HG02588 (cell line): Measurements from ENCODE around the gene SETD3.

ENCODE experiments used
- ATAC-seq: cut with Tn5 transposase; IDR thresholded peaks from one replicate; pipeline ENCODE4 v1.9.1; 2021; ENCODE audit warnings: mild to moderate bottlenecking, moderate library complexity; ENCODE audit not compliant: unreplicated experiment

Gene SETD3

DNA sequence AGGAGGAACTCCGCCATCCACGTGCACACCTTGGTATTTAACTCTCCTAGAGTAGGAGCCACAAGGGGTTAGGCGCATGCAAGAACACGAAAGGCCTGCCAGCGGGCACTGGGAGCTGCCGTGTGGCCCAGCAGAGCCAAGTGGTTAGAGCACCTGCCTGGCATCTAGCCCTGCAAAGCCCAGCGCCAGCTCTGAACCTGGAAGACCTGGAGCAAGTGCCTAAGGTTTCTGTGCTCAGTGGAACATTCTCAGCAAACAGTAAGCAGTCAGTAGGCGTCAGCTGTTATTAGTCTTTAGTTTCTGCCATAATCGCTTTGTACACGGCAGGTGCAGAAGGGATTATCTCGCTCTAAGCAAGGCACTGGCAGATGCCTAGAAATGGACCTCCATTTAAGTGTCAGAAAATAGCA lies 55.4 kb downstream of the SETD3 start:
- ATAC-seq, result no peak

DNA sequence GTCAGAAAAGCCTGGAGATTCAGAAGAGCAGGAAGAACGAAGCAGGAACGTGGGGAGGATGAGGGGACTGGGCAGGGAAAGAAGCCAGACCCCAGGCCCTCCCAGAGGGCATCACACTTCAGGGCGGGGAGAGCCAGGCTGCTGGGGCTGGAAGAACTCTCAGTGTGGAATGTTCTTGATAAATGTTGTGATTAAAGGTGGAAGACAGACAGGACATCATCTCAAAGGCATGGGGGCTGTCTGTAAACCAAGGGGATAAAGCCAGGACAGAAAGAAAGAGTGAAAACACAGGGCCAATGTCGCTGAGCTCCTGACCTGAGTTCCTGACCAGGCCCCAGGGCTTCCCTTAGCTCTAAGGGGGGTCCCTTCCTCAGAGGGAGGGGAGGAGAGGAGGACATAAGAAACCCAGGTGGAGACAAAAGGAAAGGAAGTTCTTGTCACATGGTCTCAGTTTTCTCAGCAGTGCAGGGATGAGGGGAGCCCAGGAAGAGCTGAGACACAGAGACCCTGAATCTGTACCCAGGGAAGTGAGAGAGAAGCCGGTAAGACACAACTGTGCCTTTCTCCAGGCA lies 56.3 kb downstream of the SETD3 start:
- no peak for ATAC-seq

DNA sequence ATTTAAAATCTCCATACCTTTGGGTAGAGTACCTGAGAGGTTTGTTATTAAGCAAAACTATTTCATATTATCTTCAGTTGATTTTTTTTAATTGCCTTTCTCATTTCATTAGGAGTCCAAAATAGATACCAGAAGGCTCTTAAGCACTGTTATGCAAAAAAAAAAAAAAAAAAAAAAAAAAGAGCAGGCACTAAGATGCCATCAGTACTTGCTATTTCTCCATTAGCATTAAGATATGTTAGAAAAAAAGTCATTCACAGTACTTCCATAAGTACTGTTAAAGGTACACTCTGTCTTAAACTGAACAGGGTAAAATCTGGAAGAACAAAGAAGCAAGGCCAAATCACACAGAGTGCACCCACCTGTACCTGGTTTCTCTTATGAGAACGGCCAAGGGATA lies 57.2 kb downstream of the SETD3 start:
- no peak for ATAC-seq

DNA sequence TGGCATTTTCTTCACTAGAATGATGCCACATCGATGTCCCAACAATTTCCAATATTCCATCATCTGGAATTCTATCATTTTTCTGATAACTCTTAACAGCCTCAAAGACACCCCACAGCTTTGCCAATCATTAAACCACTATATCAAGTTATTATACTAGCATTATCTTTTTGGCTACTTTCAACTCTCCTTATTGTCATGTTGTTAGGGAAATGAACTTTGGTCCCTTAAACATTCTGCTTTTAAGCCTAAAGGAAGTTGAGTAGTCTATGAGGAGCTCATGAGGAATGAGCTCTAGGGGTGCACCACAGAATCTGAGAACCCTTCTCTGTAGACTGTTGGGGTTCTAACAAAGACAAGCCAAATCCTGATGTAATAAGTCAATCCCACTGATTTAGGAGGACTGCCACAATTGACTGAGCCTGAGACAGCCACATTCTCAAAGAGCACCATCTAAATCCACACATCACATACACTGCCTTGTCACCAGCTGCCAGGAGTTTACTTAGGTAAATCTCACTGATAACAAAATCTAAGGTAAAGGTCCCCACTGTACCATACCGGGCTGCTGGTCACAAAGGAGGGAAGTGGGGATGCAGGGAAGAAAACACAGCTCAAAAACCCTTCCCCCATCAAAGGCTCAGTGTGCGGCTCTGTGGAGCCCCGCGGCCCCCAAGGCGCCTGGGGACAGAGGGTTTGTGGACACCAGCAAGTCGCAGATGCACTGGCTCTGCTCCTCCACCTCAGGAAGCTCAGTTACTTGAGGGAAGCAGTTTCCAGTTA lies 58.2 kb downstream of the SETD3 start:
- no peak for ATAC-seq

DNA sequence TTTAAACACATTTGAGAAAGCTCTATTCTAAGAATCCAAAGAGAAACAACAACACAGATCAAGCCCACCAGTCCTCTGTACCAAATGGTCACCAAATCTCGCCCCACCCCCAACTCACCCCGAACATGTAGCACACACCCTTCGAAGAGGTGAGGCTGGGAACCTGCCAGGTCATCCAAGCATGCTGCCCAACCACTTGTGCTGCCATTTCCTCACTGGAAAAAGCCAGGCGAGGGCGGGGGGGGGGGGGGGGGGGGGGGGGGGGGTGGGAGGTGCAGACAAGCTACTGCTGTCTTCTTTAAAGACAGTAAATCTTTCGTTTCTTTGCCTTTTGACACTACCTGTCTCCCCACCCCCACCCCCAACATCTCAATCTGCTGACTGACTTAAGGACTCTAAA lies 59.9 kb downstream of the SETD3 start:
- no peak for ATAC-seq

DNA sequence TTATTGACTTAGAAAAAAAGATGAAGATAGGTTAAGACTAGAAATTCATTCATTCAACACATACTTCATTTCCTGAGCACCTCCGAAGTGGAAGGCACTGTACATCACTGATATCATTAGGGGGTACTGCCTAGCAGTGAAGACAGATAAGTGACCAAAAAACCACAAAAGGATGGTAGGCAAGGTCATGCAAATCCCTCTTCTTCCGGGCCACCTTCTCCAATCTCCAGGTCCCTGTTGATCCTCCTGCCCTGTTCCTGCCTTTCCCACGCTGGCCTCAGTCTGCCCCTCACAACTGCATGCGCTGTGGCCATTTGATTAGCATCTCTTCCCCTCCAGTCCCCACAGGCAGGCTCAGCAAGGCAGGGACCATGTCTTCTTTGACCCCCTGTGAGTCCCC lies 60.8 kb downstream of the SETD3 start:
- ATAC-seq, result no peak

DNA sequence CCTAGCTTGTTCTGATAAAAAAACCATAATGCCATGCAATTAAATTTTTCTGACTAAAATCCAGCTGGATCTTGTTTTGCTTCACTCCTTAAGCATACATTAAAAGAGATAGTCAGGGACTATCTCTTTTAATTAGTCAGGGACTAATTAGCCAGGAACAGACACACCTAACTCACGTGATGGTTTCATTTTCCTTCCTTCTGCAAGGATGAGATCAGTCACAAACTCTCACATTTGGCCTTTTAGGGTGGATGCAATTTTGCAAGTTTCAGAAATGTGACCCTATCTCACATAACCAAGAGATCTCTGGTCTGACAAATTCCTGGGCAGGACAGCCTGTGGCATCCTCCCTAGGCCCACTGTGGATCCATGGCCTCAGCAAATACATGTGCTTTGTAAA lies 62.4 kb downstream of the SETD3 start:
- no peak for ATAC-seq

DNA sequence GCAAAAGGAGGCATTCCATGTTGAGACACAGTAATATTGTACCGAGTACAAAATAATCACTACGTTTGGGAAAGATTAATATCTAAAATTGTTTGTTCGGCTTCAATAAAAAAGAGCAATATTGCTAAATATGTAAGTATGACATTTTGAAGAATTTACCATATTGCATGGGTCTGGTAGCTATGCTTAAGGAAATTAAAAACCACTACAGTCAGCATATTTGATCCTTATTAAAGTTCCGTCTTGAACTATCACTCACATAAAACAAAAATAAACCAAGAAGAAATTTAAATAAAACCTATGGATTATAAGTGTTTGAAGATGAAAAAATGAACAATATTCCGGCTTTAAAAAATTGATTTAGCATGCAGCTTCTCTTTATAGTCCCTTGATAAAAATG lies 63.8 kb downstream of the SETD3 start:
- no peak for ATAC-seq

DNA sequence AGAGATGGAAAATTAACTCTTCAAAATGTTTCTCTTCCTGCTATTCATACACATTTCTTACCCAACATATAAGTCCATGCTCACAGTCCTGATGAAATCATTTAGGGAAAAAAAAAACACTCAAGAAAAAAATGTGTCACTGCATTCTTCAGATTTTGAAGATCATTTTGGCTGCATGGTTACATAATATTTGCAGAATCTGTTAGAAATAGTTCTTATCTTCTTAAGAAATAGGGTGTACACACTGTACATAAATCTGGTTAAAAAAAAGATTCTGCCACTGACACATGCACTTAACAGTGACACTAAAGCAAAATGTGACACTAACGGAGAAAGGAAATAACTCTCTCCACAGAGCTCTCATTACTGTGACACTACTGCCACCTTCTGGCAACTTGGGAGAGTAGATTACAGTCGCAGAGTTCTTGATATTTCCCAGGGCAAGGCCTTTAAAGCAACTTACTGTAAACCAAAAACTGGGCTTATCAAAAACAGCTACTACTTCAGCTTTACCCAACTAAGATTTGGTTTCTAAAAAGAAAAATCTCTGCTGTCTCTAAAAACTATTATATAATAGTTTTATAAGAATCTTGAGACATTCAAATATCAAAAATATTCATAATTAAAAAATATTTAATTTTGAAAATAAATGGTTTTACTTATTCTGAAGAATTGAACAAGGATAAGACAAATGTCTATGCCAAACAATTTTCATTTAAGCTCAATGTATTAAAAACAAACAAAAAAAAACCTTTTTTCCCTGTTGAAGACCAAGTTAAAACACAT lies 65.0 kb downstream of the SETD3 start:
- no peak for ATAC-seq

DNA sequence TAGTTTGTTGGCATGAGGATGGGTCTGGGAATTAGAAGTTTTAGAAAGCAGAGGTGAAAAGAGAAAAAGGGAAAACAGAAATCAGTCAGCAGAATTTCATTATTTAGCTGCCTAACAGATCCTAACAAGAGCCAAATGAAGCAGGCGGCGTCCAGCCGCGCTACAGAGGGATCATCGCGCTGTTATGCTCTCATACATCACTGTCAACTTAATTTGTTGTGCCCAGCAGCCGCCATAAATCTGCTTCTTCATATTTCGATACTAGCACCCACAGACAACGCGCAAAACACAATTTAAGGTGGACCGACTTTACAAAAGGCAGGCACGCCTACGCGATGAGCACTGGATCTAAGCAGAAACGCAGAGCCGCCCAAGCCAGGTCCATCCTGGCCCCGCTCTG lies 66.7 kb downstream of the SETD3 start:
- no peak for ATAC-seq

DNA sequence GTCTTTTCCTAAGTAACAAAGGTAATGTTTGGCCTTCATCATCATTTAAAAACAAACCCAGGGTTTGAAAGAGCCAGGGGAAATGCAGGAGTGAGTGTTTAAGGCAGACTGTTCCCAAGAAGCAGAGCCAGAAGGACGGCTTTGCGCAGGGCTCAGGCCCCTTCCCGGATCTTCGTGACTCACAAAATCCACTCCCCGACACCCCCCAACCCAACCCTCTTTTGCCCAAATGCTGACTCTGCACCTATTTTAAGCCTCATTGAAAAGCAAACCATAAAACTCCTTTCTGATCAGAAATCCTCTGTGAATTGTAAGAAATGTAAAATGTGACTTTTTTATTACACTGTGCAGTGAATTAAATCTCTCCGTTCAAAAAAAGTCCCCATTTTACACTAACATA lies 67.5 kb downstream of the SETD3 start:
- no peak for ATAC-seq

DNA sequence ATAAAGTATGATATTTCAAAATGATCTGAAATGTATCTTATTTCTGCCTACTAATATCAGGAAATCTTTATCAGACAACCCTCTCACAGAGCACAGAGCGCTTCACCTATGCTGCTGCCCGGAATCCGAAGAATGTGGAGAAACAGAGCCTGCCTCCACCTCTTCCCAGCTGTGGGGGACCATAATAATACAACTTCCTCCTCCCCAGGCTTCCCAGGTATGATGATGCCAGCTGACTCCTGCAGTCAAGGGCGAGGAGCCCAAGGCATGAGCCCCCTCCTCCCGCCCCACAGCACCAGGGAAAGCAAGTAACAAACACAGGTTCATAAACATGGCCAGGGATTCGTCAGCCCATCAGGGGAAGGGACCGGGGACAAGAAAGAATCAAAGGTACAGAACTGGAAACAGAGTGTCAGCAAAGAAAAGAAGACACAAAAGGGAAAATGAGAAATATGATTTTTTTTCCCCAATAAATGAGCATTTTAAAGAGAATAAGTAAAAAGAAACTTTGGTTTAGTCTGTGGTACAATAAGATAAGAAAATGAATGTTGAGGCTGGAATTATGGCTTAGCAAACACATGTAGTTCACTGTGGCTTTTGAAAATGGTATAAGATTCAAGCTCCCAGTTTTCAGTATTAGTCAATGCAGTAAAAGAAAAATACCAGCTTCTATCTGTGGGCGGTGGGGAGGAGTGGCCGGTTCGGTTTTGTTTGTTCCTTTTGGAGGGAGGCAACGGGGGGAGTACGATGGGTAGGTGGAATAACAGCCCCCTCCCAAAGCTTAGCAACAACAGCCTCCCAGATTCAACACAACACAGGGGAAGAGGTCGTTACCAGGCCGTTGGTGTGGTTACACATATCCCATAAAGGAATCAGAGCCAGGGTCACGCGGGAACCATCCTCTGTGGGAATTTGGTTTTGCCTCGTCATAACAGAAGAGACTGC lies 68.3 kb downstream of the SETD3 start:
- ATAC-seq, result no peak

DNA sequence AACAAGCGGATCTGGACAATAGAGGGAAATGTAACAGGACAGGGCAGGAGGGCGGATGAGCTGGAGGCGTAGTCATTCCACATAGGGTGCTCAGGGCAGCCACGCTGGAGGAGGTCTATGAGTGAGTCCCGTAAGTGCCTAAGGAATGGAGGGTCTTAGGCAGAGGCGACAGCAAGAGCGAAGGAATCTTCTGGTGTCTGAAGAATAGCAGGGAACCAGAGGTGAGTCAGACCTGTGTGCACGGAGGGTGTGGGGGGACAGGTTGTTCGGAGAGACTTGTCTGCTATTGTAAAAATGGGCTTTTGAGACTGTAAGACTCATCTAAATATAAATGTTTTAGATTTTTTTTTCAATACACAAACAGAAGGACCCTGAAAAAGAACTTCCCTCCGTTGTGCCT lies 70.6 kb downstream of the SETD3 start:
- no peak for ATAC-seq

DNA sequence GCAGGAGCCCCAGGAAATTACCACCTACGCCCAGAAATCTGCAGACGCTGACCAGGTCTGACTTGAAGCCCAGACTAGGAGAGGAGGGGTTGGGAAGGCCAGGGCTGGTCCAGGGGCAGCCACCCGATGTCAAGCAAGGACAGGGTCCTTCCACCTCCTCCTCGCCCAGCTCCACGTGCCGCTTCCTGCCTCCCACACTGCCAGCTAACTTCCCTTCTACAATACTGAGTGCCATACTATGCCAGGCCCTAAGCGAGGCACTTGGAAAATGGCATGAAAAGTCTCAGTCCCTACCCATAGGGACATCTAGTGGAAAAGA lies 71.7 kb downstream of the SETD3 start:
- no peak for ATAC-seq

DNA sequence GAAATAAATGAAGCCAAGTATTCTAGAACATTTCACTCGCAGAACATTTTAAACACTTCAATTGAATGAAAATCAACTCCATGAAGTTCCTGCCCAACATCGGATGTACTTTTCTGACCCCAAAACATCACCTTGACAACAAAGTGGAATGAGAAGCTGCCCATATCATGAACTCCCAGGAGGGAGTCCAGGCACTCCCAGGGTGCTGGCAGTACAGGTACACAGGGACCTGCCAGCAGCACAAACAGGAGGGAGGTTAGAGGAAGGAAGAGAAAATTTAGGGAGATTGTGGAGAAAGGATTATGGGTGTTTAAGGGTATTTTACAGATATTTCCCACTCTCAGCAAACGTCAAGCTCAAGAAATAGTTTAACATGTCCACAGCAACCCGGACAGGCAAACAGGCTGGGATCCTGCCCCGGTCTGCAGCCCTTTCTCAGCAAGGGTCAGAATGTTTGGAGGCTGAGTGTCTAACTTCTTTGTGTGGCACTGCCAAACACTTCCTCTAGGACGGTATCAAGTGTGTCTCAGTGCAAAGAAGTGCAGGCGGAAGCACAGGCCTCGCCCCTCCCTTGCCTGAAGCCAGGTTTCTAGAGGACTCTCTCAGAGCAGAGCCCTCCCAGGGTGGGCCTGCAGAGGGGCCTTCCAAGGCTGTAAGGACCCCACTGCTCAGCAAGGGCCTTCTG lies 72.2 kb downstream of the SETD3 start:
- ATAC-seq, result no peak

DNA sequence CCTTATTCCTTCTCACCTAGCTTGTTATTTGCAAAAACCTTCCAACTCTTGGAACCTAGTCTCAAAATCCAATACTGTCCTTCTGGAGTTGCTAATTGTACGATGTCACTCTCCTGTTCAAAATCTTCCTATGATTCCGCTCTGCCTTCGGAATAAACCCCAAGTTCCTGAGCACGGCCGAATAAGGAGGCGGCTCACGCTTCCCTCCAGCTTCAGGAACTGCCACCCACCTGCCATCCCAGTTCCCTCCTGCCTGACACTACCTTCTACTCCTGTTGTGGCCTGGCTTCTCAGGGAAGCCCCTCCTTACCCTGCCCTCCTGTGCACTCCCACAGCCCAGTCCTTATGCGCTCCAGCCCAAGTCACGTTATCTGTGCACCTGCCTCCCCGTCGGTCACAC lies 73.2 kb downstream of the SETD3 start:
- no peak for ATAC-seq

DNA sequence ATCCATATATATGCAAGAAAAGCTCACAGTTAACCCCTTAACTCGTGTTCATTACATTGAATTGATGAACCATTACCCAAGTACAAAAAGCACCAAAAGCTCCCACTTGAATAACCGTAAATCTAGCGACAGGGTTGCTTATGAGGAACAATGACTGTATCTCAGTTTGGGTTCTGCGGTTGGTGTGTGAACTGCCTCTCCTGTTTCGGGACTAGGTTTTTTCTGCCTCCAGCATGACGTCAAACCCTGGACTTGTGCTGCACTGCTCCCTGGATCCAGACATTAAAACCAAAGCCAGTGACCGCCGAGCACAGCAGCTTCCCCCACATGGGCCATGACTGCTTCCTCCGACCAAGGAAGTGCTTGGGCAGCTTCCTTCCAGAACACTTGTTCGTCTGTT lies 77.7 kb downstream of the SETD3 start:
- ATAC-seq, result no peak

DNA sequence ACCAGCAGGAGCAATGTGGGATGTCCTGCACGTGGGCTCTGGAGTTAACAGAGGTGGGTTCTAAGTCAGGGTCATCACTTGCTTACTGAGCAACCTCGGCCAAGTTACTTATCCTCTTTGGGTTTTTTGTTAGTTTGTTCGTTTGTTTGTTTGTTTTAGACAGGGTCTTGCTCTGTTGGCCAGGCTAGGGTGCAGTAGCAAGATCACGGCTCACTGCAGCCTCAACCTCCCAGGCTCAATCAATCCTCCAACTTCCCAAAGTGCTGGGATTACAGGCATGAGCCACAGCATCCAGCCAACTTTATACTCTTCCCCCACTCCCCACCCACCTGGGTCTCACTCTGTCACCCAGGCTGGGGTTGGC lies 78.4 kb downstream of the SETD3 start:
- ATAC-seq, result no peak

DNA sequence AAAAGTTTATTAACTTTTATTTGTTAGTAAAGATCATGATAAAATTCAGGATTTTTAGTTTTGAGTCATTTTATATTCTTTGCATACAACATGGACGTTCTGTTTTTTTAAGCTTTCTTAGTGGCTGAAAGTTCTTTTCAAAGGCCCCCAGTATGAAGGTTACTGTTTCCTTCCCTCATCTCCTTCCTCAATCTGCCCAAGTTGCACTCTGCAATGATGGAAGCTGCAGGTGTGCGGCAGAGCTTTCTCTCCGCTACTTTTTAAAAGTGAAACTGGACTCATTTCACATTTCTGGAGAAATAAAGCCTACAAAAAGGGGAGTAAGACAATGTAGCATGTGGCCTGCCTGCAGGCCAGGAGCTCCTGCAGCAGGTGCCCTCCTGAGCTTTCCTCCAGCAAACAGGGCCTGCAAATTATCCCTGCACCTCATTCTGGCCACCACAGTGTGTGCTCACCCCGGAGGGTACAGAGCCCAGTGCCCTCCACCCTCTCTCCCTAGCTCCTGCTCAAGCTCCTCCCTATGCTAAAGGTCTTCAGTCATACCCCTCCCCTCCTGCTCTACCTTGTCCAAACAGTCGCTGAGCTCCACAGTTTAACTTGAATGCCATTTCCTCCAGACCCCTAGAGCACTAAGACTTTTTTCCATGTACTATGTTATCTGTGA lies 78.9 kb downstream of the SETD3 start:
- ATAC-seq, result no peak

DNA sequence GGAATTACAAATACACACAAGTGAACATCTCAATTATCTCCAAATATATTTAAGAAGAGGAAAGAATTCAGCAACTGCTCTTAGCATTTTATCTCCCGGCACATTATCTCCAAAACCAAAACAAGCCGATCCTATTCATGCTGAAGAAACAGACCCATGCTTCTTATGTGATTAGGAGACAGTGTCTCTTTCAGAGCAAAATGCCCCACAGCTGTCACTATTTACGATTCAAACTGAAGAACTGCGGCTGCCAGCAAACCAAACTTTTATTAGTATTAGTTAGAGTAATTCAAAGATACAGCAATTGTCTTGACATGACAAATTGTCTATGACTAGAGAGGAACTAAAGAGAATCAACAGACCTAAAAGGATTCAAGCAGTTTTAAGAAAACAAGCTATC lies 79.4 kb downstream of the SETD3 start:
- no peak for ATAC-seq
